ENCODE data around the gene HEMK1.

The HEMK1 gene

DNA sequence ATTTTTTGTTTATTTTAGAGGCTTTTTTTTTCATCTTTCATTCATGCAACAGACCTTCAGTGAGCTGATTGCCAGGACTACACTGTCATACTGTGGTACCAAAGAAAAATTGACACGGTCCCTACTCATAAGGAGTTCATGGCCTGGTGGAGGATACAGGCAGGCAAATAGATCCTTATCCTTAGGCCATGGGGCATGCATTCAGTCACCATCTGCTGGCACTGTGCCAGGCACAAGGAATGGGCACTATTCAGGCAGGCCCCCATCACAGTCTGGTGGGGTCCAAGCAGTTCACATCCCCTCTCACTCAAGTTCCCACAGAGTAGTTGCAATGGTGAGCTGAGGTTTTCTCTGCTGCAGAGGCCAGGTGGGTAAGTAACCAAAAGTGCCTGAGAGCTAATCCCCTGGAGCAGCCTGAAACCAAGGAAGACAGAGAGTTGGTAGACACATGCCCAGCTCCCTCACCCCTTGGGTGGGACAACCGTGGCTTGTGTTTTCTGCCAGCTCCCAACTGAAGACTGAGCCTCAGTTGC, 25.0 kb downstream of the HEMK1 start:
- H3K9me3 Mint-ChIP-seq, result no peaks in the 10 kb centered on the region
- H3K4me3 Mint-ChIP-seq, result no peak overlapping the region
- H3K27ac Mint-ChIP-seq, result peak overlapping the region; percentile 81

DNA sequence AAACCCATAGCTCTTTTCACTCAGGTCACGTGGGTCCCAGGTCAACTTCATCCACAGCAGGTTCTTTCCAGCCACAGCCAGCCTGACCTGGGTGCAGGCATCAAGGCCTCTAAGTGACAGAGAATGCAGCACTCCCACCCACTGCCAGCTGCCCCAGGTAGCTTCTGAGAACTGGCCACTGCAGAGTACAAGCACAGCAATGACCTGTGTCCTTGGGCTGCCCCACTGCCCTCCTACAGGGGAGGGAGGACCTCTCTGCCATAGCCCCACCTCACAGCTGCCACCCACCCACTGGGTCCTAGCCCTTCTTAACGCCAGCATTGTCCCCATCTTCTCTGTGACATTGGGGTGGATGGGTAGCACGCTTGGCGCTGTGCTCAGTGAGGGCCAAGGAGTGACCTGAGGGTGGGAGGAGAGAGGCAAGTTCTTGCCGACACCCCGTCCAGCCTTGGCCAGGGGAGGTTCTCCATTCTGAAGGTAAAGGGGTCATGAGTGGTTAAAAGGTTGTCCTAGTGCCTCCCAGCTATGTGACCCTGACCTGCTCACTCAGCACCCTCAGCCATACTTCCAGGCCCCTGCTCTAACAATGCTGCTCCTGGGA, 29.9 kb downstream of the HEMK1 start:
- peaks cover 78% of the 10 kb centered on the region for H3K4me1 Mint-ChIP-seq (ENCODE audit: low read depth)
- no peaks in the 10 kb centered on the region for H3K9me3 Mint-ChIP-seq
- peaks cover 54% of the 10 kb centered on the region for H3K36me3 Mint-ChIP-seq (ENCODE audit: low read depth)
- no peak overlapping the region for H3K4me3 Mint-ChIP-seq
- H3K27ac Mint-ChIP-seq, result peak overlapping the region; percentile 99
- H3K27me3 Mint-ChIP-seq (ENCODE audit: low read depth), result no peaks in the 10 kb centered on the region

More for the DNA sequence above, 25.0 kb downstream of the HEMK1 start:
- Mint-ChIP-seq H3K4me1 (ENCODE audit: low read depth) (peaks cover 66% of the 10 kb centered on the region), H3K36me3 (ENCODE audit: low read depth) (peaks cover 32% of the 10 kb centered on the region), H3K27me3 (ENCODE audit: low read depth) (no peaks in the 10 kb centered on the region)

DNA sequence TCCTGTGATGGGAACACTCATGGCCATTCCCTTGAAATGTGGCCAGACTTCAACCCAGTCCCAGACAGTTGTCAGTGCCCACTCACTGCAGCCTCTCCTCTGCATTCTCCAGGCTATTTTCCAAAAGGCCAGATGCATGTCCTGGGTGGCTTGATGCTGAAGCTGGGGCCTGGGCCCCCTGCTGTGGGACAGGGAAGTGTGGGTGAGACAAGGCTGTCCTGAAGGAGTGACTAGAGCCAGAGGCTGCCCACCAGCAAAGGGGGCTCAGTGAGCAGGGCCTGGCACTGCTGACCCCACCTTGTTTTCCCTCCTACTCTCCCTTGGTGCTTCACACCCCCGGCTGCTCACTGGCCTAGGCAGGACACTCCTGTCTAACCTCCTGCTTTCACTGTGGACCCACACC, 30.4 kb downstream of the HEMK1 start:
- Mint-ChIP-seq H3K27ac (peak overlapping the region; percentile 99), H3K36me3 (ENCODE audit: low read depth) (peaks cover 55% of the 10 kb centered on the region), H3K27me3 (ENCODE audit: low read depth) (no peaks in the 10 kb centered on the region), H3K4me3 (peak overlapping the region; percentile 43), H3K9me3 (no peaks in the 10 kb centered on the region), H3K4me1 (ENCODE audit: low read depth) (peaks cover 77% of the 10 kb centered on the region)

GRCh38 chr3:50600141-50600753, 30.9 kb downstream of the HEMK1 start:
- Mint-ChIP-seq H3K27me3 (ENCODE audit: low read depth) (no peaks in the 10 kb centered on the region), H3K9me3 (no peaks in the 10 kb centered on the region), H3K36me3 (ENCODE audit: low read depth) (peaks cover 55% of the 10 kb centered on the region), H3K27ac (peak overlapping the region; percentile 99), H3K4me1 (ENCODE audit: low read depth) (peaks cover 77% of the 10 kb centered on the region), H3K4me3 (peak overlapping the region; percentile 43)

- H3K27me3 Mint-ChIP-seq (ENCODE audit: low read depth), result no peaks in the 10 kb centered on the region
- peaks cover 57% of the 10 kb centered on the region for H3K36me3 Mint-ChIP-seq (ENCODE audit: low read depth)
- peaks cover 78% of the 10 kb centered on the region for H3K4me1 Mint-ChIP-seq (ENCODE audit: low read depth)
- peak overlapping the region; percentile 99 for H3K27ac Mint-ChIP-seq
- H3K4me3 Mint-ChIP-seq, result peak overlapping the region; percentile 78
- no peaks in the 10 kb centered on the region for H3K9me3 Mint-ChIP-seq
Observed at GRCh38 chr3:50600841-50601591, 31.7 kb downstream of the HEMK1 start.

DNA sequence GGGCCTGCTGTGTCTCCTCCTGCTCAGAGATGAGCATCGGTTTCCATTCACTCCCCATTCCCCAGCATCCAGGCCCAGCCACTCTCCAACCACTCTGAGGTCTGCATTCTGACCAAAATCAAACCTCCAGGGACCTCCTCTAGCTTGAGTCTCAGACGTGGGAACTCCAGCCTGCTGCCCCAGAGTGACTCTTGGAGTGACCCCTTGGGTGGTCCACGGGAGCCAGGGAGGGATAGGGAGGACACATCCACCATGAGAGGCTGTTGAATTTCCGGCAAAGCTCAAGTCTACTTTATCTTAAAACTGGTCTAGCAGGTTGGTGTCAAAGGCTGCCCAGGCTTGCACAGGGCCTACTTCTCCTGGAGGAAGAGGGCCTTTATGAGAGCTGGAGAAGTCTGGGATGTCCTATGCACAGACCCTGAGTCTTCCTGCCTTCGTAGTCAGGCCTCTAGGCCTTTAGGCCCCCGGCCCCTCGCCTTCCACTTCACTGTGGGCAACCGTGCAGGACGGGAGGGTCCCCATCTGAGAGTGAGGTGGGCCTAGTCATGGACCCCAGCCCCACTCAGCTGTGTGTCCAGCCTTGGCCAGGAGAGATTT, 33.4 kb downstream of the HEMK1 start:
- Mint-ChIP-seq H3K36me3 (ENCODE audit: low read depth) (peaks cover 72% of the 10 kb centered on the region), H3K4me1 (ENCODE audit: low read depth) (peaks cover 84% of the 10 kb centered on the region), H3K27ac (peak overlapping the region; percentile 99), H3K4me3 (peak overlapping the region; percentile 78), H3K27me3 (ENCODE audit: low read depth) (no peaks in the 10 kb centered on the region), H3K9me3 (no peaks in the 10 kb centered on the region)

DNA sequence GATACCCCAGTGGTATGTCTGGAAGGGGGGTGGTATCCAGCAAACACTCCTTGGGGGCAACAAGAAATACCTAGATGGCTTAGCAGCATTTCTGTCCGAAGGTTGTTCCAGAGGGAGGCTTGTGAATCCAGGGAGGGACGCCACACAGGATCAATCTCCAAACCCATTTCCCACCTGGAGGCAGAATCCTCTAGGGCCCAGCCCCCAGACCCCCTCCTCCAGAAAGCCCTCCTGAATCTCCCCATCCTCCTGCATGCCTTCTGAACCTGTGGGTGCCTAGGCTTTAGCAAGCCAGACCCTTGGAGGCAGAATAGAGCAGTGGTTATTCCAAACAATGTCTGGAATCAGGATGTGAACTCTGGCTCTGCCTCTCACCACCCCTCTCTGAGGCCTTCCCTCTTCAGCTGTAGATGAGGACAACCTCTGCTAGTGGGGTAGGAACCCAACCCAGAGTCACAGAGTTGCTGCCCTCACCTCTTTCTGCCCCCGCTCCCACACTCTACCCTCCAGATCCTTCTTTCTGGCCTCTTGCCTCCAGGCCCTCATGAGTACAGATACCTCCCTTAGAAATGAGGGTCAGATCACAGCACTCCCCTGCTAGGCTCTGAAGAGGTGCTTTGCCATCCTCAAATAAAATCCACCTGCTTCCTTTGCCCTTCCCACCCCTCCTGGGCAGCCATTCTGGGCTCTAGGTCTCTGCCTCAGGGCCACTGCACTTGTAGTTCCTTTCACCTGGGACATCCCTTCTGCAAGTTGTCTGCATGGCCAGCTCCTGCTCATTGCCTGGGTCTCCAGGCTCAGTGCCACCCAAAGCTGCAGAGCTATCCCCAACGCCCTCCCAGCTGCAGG, 34.2 kb downstream of the HEMK1 start:
- H3K27me3 Mint-ChIP-seq (ENCODE audit: low read depth), result no peaks in the 10 kb centered on the region
- no peaks in the 10 kb centered on the region for H3K9me3 Mint-ChIP-seq
- peak overlapping the region; percentile 98 for H3K4me3 Mint-ChIP-seq
- H3K4me1 Mint-ChIP-seq (ENCODE audit: low read depth), result peaks cover 77% of the 10 kb centered on the region
- peak overlapping the region; percentile 99 for H3K27ac Mint-ChIP-seq
- H3K36me3 Mint-ChIP-seq (ENCODE audit: low read depth), result peaks cover 73% of the 10 kb centered on the region

- H3K27me3 Mint-ChIP-seq (ENCODE audit: low read depth), result no peaks in the 10 kb centered on the region
- H3K27ac Mint-ChIP-seq, result peak overlapping the region; percentile 99
- H3K4me1 Mint-ChIP-seq (ENCODE audit: low read depth), result peaks cover 73% of the 10 kb centered on the region
- peak overlapping the region; percentile 98 for H3K4me3 Mint-ChIP-seq
- H3K9me3 Mint-ChIP-seq, result no peaks in the 10 kb centered on the region
- peaks cover 77% of the 10 kb centered on the region for H3K36me3 Mint-ChIP-seq (ENCODE audit: low read depth)
Observed at GRCh38 chr3:50604110-50604621, 34.8 kb downstream of the HEMK1 start.

DNA sequence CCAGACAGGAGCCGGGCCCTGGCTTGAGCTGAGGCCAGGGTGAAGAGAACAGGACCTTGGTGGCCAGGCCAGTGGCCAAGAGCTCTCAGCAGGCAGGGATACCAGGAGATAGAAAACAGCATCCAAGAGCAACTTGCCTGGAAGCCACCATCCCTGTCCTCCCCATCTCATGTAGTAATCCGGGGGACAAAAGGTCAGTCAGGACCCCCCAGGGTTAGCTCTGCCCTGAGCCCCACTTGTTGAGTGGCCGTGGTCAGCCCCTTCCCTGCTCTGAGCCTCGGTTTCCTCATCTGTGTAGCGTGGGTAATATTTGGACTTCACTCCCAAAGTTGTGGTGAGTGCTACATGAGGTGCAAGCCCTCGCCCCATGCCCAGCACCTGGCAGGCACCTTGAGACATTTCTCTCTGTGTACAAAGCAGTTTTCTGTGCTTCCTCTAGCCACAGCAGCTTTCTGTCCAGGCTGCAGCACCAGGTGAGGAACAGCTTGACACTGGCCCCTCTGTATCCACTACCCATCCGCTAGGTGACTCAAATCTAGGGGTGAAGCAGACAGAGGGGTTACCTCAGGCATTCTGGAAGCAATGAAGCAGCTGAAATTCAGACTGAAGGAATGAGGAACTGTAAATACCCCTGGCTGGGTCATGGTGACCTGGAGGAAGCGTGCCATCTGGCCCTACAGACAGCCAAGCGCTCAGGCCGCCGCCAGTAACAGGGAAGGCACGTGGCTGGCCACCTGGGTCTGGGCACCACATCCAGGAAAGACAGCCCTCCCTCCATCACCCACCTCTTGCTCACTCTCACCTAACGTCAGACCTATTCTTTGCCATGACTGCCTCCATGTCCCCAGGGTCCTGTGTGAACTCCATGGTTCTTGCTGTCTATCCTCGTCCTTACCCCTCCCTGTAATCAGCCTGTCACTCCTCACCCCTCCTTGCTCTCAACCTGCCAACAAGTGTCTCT, 35.6 kb downstream of the HEMK1 start:
- Mint-ChIP-seq H3K27me3 (ENCODE audit: low read depth) (no peaks in the 10 kb centered on the region), H3K9me3 (no peaks in the 10 kb centered on the region), H3K27ac (peak overlapping the region; percentile 99), H3K36me3 (ENCODE audit: low read depth) (peaks cover 81% of the 10 kb centered on the region), H3K4me3 (peak overlapping the region; percentile 98), H3K4me1 (ENCODE audit: low read depth) (peaks cover 67% of the 10 kb centered on the region)

DNA sequence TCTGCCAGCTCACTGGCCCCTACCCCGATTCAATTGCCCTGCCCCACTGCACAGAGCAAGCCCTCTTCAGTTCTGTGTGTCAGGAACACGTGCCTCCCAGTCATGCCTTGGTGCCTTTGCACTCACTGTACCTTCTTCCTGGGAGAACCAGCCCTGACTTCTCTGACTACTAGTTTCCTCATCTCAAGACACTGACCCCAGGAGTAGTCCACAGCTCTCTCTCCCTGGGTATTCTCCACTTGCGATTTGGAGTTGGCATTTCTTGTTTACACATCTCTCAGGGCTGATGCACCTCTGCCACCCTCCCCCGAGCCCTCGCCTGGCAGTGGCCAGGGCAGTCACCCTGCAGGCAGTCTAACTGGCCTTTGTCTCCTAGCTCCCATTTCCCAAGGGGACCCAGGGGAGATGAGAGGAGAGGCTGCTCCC, 36.6 kb downstream of the HEMK1 start:
- peak overlapping the region; percentile 98 for H3K4me3 Mint-ChIP-seq
- H3K27ac Mint-ChIP-seq, result peak overlapping the region; percentile 99
- H3K36me3 Mint-ChIP-seq (ENCODE audit: low read depth), result peaks cover 87% of the 10 kb centered on the region
- H3K4me1 Mint-ChIP-seq (ENCODE audit: low read depth), result peaks cover 59% of the 10 kb centered on the region
- H3K27me3 Mint-ChIP-seq (ENCODE audit: low read depth), result no peaks in the 10 kb centered on the region
- H3K9me3 Mint-ChIP-seq, result no peaks in the 10 kb centered on the region

GRCh38 chr3:50606596-50606995, 37.3 kb downstream of the HEMK1 start:
- H3K27ac Mint-ChIP-seq, result peak overlapping the region; percentile 99
- no peaks in the 10 kb centered on the region for H3K27me3 Mint-ChIP-seq (ENCODE audit: low read depth)
- peak overlapping the region; percentile 98 for H3K4me3 Mint-ChIP-seq
- H3K4me1 Mint-ChIP-seq (ENCODE audit: low read depth), result peaks cover 52% of the 10 kb centered on the region
- peaks cover 92% of the 10 kb centered on the region for H3K36me3 Mint-ChIP-seq (ENCODE audit: low read depth)
- H3K9me3 Mint-ChIP-seq, result no peaks in the 10 kb centered on the region

GRCh38 chr3:50607271-50608091, 38.2 kb downstream of the HEMK1 start:
- H3K9me3 Mint-ChIP-seq, result no peaks in the 10 kb centered on the region
- peaks cover 91% of the 10 kb centered on the region for H3K36me3 Mint-ChIP-seq (ENCODE audit: low read depth)
- H3K4me3 Mint-ChIP-seq, result peak overlapping the region; percentile 98
- H3K4me1 Mint-ChIP-seq (ENCODE audit: low read depth), result peaks cover 46% of the 10 kb centered on the region
- H3K27me3 Mint-ChIP-seq (ENCODE audit: low read depth), result no peaks in the 10 kb centered on the region
- H3K27ac Mint-ChIP-seq, result peak overlapping the region; percentile 99
